NB4 (cell line): ENCODE data around the gene TLE3.
A peak's percentile ranks its signal among the peaks of the same experiment; 100 is the strongest.
"Not testable (repeated sequence)": the region's sequence is repeated elsewhere in the genome, so short reads cannot be mapped to it uniquely, and the experiment has no call there.

Experiments used
- DNase-seq: peaks from one replicate; pipeline ENCODE4 v3.0.0; 2010; ENCODE audit warnings: low read depth
- H3K4me3 ChIP-seq: one replicate; pipeline ENCODE4 v1.5.1; 2011; ENCODE audit warnings: mild to moderate bottlenecking, low read depth, low read length, moderate library complexity
- CTCF ChIP-seq: IDR thresholded peaks from one replicate; pipeline ENCODE4 v1.5.1; 2012; ENCODE audit warnings: low read depth, low read length
- MAX ChIP-seq: IDR thresholded peaks from 2 replicates; pipeline ENCODE4 v1.6.1; 2011; ENCODE audit warnings: low read depth, low read length
- MYC ChIP-seq: IDR thresholded peaks from 2 replicates; pipeline ENCODE4 v1.6.1; 2011; ENCODE audit warnings: low read depth, low read length
- POLR2A ChIP-seq: IDR thresholded peaks from 2 replicates; pipeline ENCODE4 v1.6.1; 2011; ENCODE audit warnings: mild to moderate bottlenecking; ENCODE audit not compliant: insufficient read length; ENCODE audit errors: extremely low read depth

Gene TLE3

GRCh38 chr15:70141376-70142071 lies 43.8 kb upstream of the TLE3 start:
- TF ChIP-seq MAX: no peak
- no peak for TF ChIP-seq MYC
- no peak for TF ChIP-seq POLR2A
- peak; percentile 35 for DNase-seq
- H3K4me3 ChIP-seq: no peak overlapping the region

- TF ChIP-seq MYC (no peak), CTCF (no peak), POLR2A (no peak), MAX (no peak)
- DNase-seq: peak; percentile 75
- H3K4me3 ChIP-seq: no peak overlapping the region
Observed at GRCh38 chr15:70140543-70141375, 43.0 kb upstream of the TLE3 start.

GRCh38 chr15:70140025-70140542 lies 42.4 kb upstream of the TLE3 start:
- DNase-seq: peak; percentile 38
- no peak overlapping the region for H3K4me3 ChIP-seq
- TF ChIP-seq POLR2A (no peak), CTCF (no peak), MAX (no peak)

GRCh38 chr15:70137967-70138366 lies 40.2 kb upstream of the TLE3 start:
- no peak for TF ChIP-seq MAX
- TF ChIP-seq MYC: no peak
- TF ChIP-seq POLR2A: no peak
- TF ChIP-seq CTCF: no peak
- no peak for DNase-seq
- H3K4me3 ChIP-seq: no peak overlapping the region

- H3K4me3 ChIP-seq, DNase-seq: not testable (repeated sequence)
Observed at GRCh38 chr15:70137021-70137420, 39.3 kb upstream of the TLE3 start.

GRCh38 chr15:70133781-70134421 lies 36.2 kb upstream of the TLE3 start:
- no peak overlapping the region for H3K4me3 ChIP-seq
- TF ChIP-seq MYC (no peak), CTCF (no peak), POLR2A (no peak)
- no peak for DNase-seq
